H1 (cell line): ENCODE measurements around the gene GNAS. TPM values are rescaled to one million over a fixed set of nuclear protein-coding genes. Genes with fewer than 3 reads are reported as not detected.
A peak's percentile ranks its signal among the peaks of the same experiment; 100 is the strongest.

Experiments
- CTCF ChIA-PET: fragments of 300-600 bp; sonication (Branson Sonifier 250); formaldehyde crosslinking; loops from one replicate; lab custom pipeline; 2021; ENCODE audit not compliant: partially characterized antibody; lab: Charles Lee
- POLR2A ChIA-PET: fragments of 300-600 bp; sonication (Branson Sonifier 250); formaldehyde crosslinking; loops from one replicate; lab custom pipeline; 2021; ENCODE audit warnings: inconsistent platforms; ENCODE audit not compliant: partially characterized antibody; lab: Charles Lee
- DNase-seq, 2 experiments: peaks; one replicate each; pipeline versions ENCODE4 v3.0.0 to v3.0.0-alpha.2; 2010 to 2022; ENCODE audit warnings: low spot score in 2 of 2, low read depth in 1 of 2, mixed read lengths in 1 of 2
- FAIRE-seq: peaks from 2 replicates; lab custom pipeline; 2011; peaks lifted over from hg19 to GRCh38; lab: Jason Lieb, UNC
- H2AFZ ChIP-seq: 2 replicates; pipeline ENCODE4 v1.8.1; 2012; ENCODE audit warnings: low read length, inconsistent platforms
- H2AK5ac ChIP-seq: 2 replicates; pipeline ENCODE4 v1.6.1; 2013; ENCODE audit warnings: low read depth, low read length
- H2BK120ac ChIP-seq: replicated peaks from 2 replicates; pipeline ENCODE3; 2013; ENCODE audit warnings: low read depth, low read length, inconsistent platforms
- H2BK12ac ChIP-seq: 2 replicates; pipeline ENCODE4 v1.6.1; 2013; ENCODE audit warnings: low read depth, low read length
- H2BK15ac ChIP-seq: 2 replicates; pipeline ENCODE4 v1.6.1; 2013; ENCODE audit warnings: low read length
- H2BK20ac ChIP-seq: 2 replicates; pipeline ENCODE4 v1.6.1; 2013; ENCODE audit warnings: low read length
- H2BK5ac ChIP-seq: 2 replicates; pipeline ENCODE4 v1.6.1; 2013; ENCODE audit warnings: low read depth, low read length
- H3K14ac ChIP-seq: 2 replicates; pipeline ENCODE4 v1.6.1; 2013; ENCODE audit warnings: inconsistent platforms; ENCODE audit not compliant: insufficient read length
- H3K18ac ChIP-seq: 2 replicates; pipeline ENCODE4 v1.6.1; 2013; ENCODE audit warnings: low read length; ENCODE audit errors: extremely low read depth
- H3K23ac ChIP-seq: 2 replicates; pipeline ENCODE4 v1.6.1; 2013; ENCODE audit warnings: inconsistent platforms; ENCODE audit not compliant: insufficient read length
- H3K23me2 ChIP-seq: 2 replicates; pipeline ENCODE4 v1.6.1; 2013; ENCODE audit warnings: low read depth, low read length
- H3K27ac ChIP-seq: 2 replicates; pipeline ENCODE4 v1.6.1; 2011; ENCODE audit warnings: low read depth, low read length, inconsistent platforms
- H3K27me3 ChIP-seq, 4 experiments: replicated peaks in 1 of 4; 1 replicate in 1 of 4; 2 replicates in 3 of 4; pipeline versions ENCODE4 v1.6.1 to v1.8.1; 2011 to 2013; ENCODE audit warnings: low read length in 3 of 4, mild to moderate bottlenecking in 3 of 4, inconsistent platforms in 2 of 4, mixed read lengths in 2 of 4, moderate library complexity in 1 of 4; ENCODE audit not compliant: control insufficient read depth in 3 of 4, insufficient read depth in 3 of 4; ENCODE audit errors: extremely low read depth in 1 of 4
- H3K36me3 ChIP-seq, 4 experiments: 2 replicates each; pipeline versions ENCODE4 v1.6.1 to v1.8.1; 2011 to 2013; ENCODE audit warnings: mild to moderate bottlenecking in 4 of 4, low read length in 3 of 4, moderate library complexity in 2 of 4, control low read depth in 1 of 4, inconsistent platforms in 1 of 4; ENCODE audit not compliant: insufficient read depth in 4 of 4, control insufficient read depth in 2 of 4
- H3K4ac ChIP-seq: replicated peaks from 2 replicates; pipeline ENCODE3; 2013; ENCODE audit warnings: low read length, low read depth, mixed read lengths, inconsistent platforms; ENCODE audit not compliant: insufficient read length
- H3K4me1 ChIP-seq, 4 experiments: replicated peaks in 1 of 4; 1 replicate in 1 of 4; 2 replicates in 3 of 4; pipeline versions ENCODE4 v1.6.1 to v1.8.1; 2011 to 2013; ENCODE audit warnings: low read length in 3 of 4, inconsistent platforms in 2 of 4, mixed read lengths in 1 of 4; ENCODE audit not compliant: insufficient read depth in 4 of 4, control insufficient read depth in 3 of 4
- H3K4me2 ChIP-seq, 2 experiments: 2 replicates each; pipeline versions ENCODE4 v1.6.1 to v1.8.1; 2011 to 2013; ENCODE audit warnings: low read depth in 2 of 2, low read length in 2 of 2, control low read depth in 1 of 2, inconsistent platforms in 1 of 2, mild to moderate bottlenecking in 1 of 2; ENCODE audit not compliant: insufficient read depth in 1 of 2
- H3K4me3 ChIP-seq, 4 experiments: fragments of 200-600, 300-600 bp in 1 of 4; sonication (generic), shearing (Covaris generic), sonication (Bioruptor Twin) in 1 of 4; 2 replicates each; pipeline versions ENCODE4 v1.5.1 to v1.8.1; 2011 to 2016; ENCODE audit warnings: low read length in 4 of 4, low read depth in 3 of 4, control low read depth in 2 of 4, inconsistent platforms in 2 of 4, mild to moderate bottlenecking in 2 of 4, mixed read lengths in 1 of 4, moderate library complexity in 1 of 4; ENCODE audit not compliant: insufficient read depth in 2 of 4; ENCODE audit errors: extremely low read depth in 1 of 4
- H3K56ac ChIP-seq: replicated peaks from 2 replicates; pipeline ENCODE3; 2013; ENCODE audit warnings: low read depth, mild to moderate bottlenecking, mixed read lengths, low read length, inconsistent platforms; ENCODE audit not compliant: insufficient read length
- H3K79me1 ChIP-seq: 2 replicates; pipeline ENCODE4 v1.6.1; 2013; ENCODE audit warnings: low read depth, low read length, control low read depth
- H3K79me2 ChIP-seq, 2 experiments: 2 replicates each; pipeline versions ENCODE4 v1.6.1 to v1.8.1; 2012 to 2013; ENCODE audit warnings: low read length in 2 of 2, mild to moderate bottlenecking in 2 of 2, inconsistent platforms in 1 of 2; ENCODE audit not compliant: insufficient read depth in 2 of 2, control insufficient read depth in 1 of 2
- H3K9ac ChIP-seq, 4 experiments: replicated peaks in 1 of 4; 1 replicate in 1 of 4; 2 replicates in 3 of 4; pipeline versions ENCODE4 v1.6.1 to v1.8.1; 2011 to 2013; ENCODE audit warnings: low read depth in 3 of 4, low read length in 3 of 4, control low read depth in 2 of 4, mild to moderate bottlenecking in 2 of 4, moderate library complexity in 2 of 4, inconsistent platforms in 1 of 4; ENCODE audit errors: extremely low read depth in 1 of 4
- H3K9me3 ChIP-seq, 2 experiments: 2 replicates each; pipeline versions ENCODE4 v1.6.1 to v1.8.1; 2012 to 2013; ENCODE audit warnings: mild to moderate bottlenecking in 2 of 2, moderate library complexity in 2 of 2, control low read depth in 1 of 2, inconsistent platforms in 1 of 2, low read depth in 1 of 2, low read length in 1 of 2, mixed read lengths in 1 of 2; ENCODE audit not compliant: insufficient read depth in 2 of 2
- H4K20me1 ChIP-seq, 2 experiments: replicated peaks in 1 of 2; 2 replicates each; pipeline versions ENCODE3 to v1.8.1; 2011 to 2013; ENCODE audit warnings: inconsistent platforms in 2 of 2, low read length in 2 of 2, mild to moderate bottlenecking in 1 of 2; ENCODE audit not compliant: insufficient read depth in 2 of 2, control insufficient read depth in 1 of 2
- H4K5ac ChIP-seq: 2 replicates; pipeline ENCODE4 v1.6.1; 2013; ENCODE audit warnings: low read length, low read depth, mixed read lengths, inconsistent platforms; ENCODE audit not compliant: insufficient read length
- H4K8ac ChIP-seq: 2 replicates; pipeline ENCODE4 v1.8.0; 2013; ENCODE audit warnings: mild to moderate bottlenecking, moderate library complexity, low read length, inconsistent platforms; ENCODE audit not compliant: insufficient read depth; ENCODE audit errors: extremely low read depth
- H4K91ac ChIP-seq: replicated peaks from 2 replicates; pipeline ENCODE3; 2013; ENCODE audit warnings: low read length, mixed read lengths, inconsistent platforms; ENCODE audit not compliant: insufficient read length
- BRCA1 ChIP-seq: IDR thresholded peaks from 2 replicates; pipeline ENCODE4 v1.6.1; 2012; ENCODE audit warnings: low read depth, low read length, improper control_type of control experiment
- CHD1 ChIP-seq: IDR thresholded peaks from 2 replicates; pipeline ENCODE4 v1.6.1; 2012; ENCODE audit warnings: low read depth, low read length, improper control_type of control experiment
- CREB1 ChIP-seq: IDR thresholded peaks from 2 replicates; pipeline ENCODE4 v1.6.1; 2012; ENCODE audit warnings: inconsistent platforms
- EGR1 ChIP-seq: IDR thresholded peaks from 2 replicates; pipeline ENCODE4 v1.6.1; 2011; ENCODE audit warnings: low read depth, low read length, borderline replicate concordance
- FOSL1 ChIP-seq: IDR thresholded peaks from 2 replicates; pipeline ENCODE4 v1.6.1; 2011; ENCODE audit warnings: mild to moderate bottlenecking, low read depth, low read length, moderate library complexity; ENCODE audit not compliant: insufficient read depth
- KDM1A ChIP-seq: fragments of 200-600, 300-600 bp; sonication (generic); IDR thresholded peaks from 2 replicates; pipeline ENCODE4 v1.7.1; 2016; ENCODE audit warnings: mild to moderate bottlenecking, low read length, borderline replicate concordance
- NANOG ChIP-seq: IDR thresholded peaks from 2 replicates; pipeline ENCODE4 v1.6.1; 2011; ENCODE audit warnings: low read length, low read depth, mild to moderate bottlenecking, inconsistent platforms; ENCODE audit not compliant: insufficient read depth, poor library complexity, severe bottlenecking
- RAD21 ChIP-seq, 2 experiments: IDR thresholded peaks in 1 of 2; conservative IDR thresholded peaks in 1 of 2; 2 replicates each; pipeline ENCODE4 v1.6.1; 2011; ENCODE audit warnings: low read depth in 2 of 2, low read length in 2 of 2, improper control_type of control experiment in 1 of 2, inconsistent platforms in 1 of 2, mild to moderate bottlenecking in 1 of 2, moderate library complexity in 1 of 2
- RNF2 ChIP-seq: fragments of 200-900, 300-1000 bp; sonication (generic); IDR thresholded peaks from 2 replicates; pipeline ENCODE4 v1.7.1; 2016; ENCODE audit warnings: borderline replicate concordance, low read depth, mild to moderate bottlenecking, antibody characterized with exemption, low read length; ENCODE audit not compliant: poor library complexity, severe bottlenecking; ENCODE audit errors: missing control alignments
- SP1 ChIP-seq: IDR thresholded peaks from 2 replicates; pipeline ENCODE4 v1.6.1; 2011; ENCODE audit warnings: low read depth, low read length
- SP2 ChIP-seq: IDR thresholded peaks from 2 replicates; pipeline ENCODE4 v1.6.1; 2012; ENCODE audit warnings: mild to moderate bottlenecking, low read length, inconsistent platforms
- SUZ12 ChIP-seq: fragments of 200-600 bp; sonication (generic); IDR thresholded peaks from 2 replicates; pipeline ENCODE4 v1.6.1; 2012; ENCODE audit warnings: mild to moderate bottlenecking, inconsistent platforms, low read length, moderate library complexity, mixed read lengths
- TAF7 ChIP-seq: optimal IDR thresholded peaks from 2 replicates; pipeline ENCODE3; 2011; ENCODE audit warnings: low read depth, mild to moderate bottlenecking, inconsistent platforms, low read length, moderate library complexity, borderline replicate concordance
- TCF12 ChIP-seq: IDR thresholded peaks from 2 replicates; pipeline ENCODE4 v1.6.1; 2011; ENCODE audit warnings: low read depth, mild to moderate bottlenecking, low read length
- whole genome bisulfite sequencing, 2 experiments: shearing (Covaris generic) in 1 of 2; methylation state at CpG; one replicate each; pipeline versions ENCODE4 v1.1.6 to v1.1.7; 2013 to 2015; ENCODE audit warnings: low lambda C conversion rate in 2 of 2, mixed read lengths in 2 of 2, inconsistent platforms in 1 of 2, low coverage in 1 of 2, missing lambda C conversion rate in 1 of 2; ENCODE audit not compliant: insufficient replicate concordance in 2 of 2, insufficient coverage in 1 of 2, insufficient read length in 1 of 2; ENCODE audit errors: extremely low coverage in 1 of 2, missing lambda C conversion rate in 1 of 2; 5-methylcytosine and 5-hydroxymethylcytosine counted together
- polyA plus RNA-seq, 7 experiments: library from polyadenylated mRNA; depleted of rRNA in 3 of 7; stranded (reverse) in 5 of 7; unstranded in 2 of 7; fragments of >200 nt in 5 of 7; fragments of 200-250 nt in 2 of 7; gene quantifications; 1 replicate in 5 of 7; 2 replicates in 1 of 7; 4 replicates in 1 of 7; pipeline versions ENCODE4 v1.2.1 to v1.2.3, GENCODE V29; 2011 to 2013; ENCODE audit warnings: missing spikeins in 2 of 7, mixed read lengths in 2 of 7
- total RNA-seq: library from RNA; stranded (reverse); fragmentation: NEBNext Ultra II Directional; extraction: Animal tissue kit (Norgen Biotek cat#: 25700); gene quantifications from 2 replicates; pipeline ENCODE4 v1.2.1, GENCODE V29; 2021

Gene GNAS
- total and polyA plus RNA-seq, 2 of the 8 experiments (the other 6 are each of a cell fraction or from before 2014, with no cell fraction given) = 989 to 1,613 TPM

GRCh38 chr20:58878399-58878798 is 25.9 kb downstream of the GNAS start:
- FAIRE-seq (no peak), DNase-seq (no peak)
- Histone ChIP-seq H3K23ac (no peak overlapping the region), H2BK120ac (no peak overlapping the region), H3K27ac (no peak overlapping the region), H3K79me1 (no peaks in the 10 kb centered on the region), H3K9me3 (no peaks in the 10 kb centered on the region), H4K91ac (no peak overlapping the region), H2BK20ac (0 out of 2 replicates have a peak overlapping the region, but pooled peaks have one; percentile 24), H3K23me2 (no peaks in the 10 kb centered on the region), H3K9ac (no peak overlapping the region; a peak in 1 of 7 replicates), H4K5ac (no peak overlapping the region), H2BK12ac (no peak overlapping the region), H4K8ac (no peak overlapping the region), H2BK5ac (no peak overlapping the region), H3K56ac (no peak overlapping the region), H2BK15ac (no peak overlapping the region), H3K4me1 (peaks cover 3 to 32% (median 22%) of the 10 kb centered on the region in 4 experiments), H4K20me1 (no peaks in the 10 kb centered on the region), H3K36me3 (no peaks in the 10 kb centered on the region; a peak in 1 of 8 replicates), H3K4ac (no peak overlapping the region), H3K4me2 (peak overlapping the region in 1 of 2 experiments; percentile 61; a peak in 1 of 4 replicates), H3K4me3 (no peak overlapping the region), H2AK5ac (no peak overlapping the region), H3K14ac (no peak overlapping the region), H2AFZ (no peak overlapping the region), H3K79me2 (no peaks in the 10 kb centered on the region), H3K18ac (no peak overlapping the region), H3K27me3 (no peaks in the 10 kb centered on the region)
- CTCF ChIA-PET = interaction anchor here (1.8 to 2.3 kb wide), 3 partner anchors 8 to 20 kb away, joined by 5 to 12 read pairs (median 10); no protein-coding TSS in a partner anchor
- 85% methylated on average over 4 of the region's 4 CpGs; no CpG with 5 or more reads in 1 of the 2 experiments for WGBS, 2 experiments
- TF ChIP-seq RAD21 (IDR thresholded peaks at IDR 0.05 in 1 of 2, conservative IDR thresholded peaks at IDR 0.05 in 1 of 2; ENCODE audit: low read depth in 2 of 2, low read length in 2 of 2) = no peak
- no peak for TF ChIP-seq SP1
- TF ChIP-seq SP2 = no peak
- no peak for TF ChIP-seq EGR1
- TF ChIP-seq NANOG = no peak
- no peak for TF ChIP-seq KDM1A
- TF ChIP-seq CHD1 = no peak
- TF ChIP-seq FOSL1 = no peak
- TF ChIP-seq BRCA1 = no peak
- TF ChIP-seq SUZ12 = no peak
- TF ChIP-seq TCF12 = no peak
- no peak for TF ChIP-seq RNF2
- no peak for TF ChIP-seq CREB1
- TF ChIP-seq TAF7 = no peak
- POLR2A ChIA-PET = interaction anchor here (1.1 to 4.4 kb wide), 4 partner anchors 11 to 21 kb away, joined by 3 to 26 read pairs (median 7); no protein-coding TSS in a partner anchor
